HL-60 (cell line): ENCODE data around the gene ADIG.

ENCODE experiments used
- POLR2AphosphoS5 ChIP-seq: IDR thresholded peaks from 2 replicates; pipeline ENCODE4 v1.6.1; 2012; ENCODE audit warnings: low read depth
- TF ChIP-seq, protein P1 (sequence below): IDR thresholded peaks from one replicate; pipeline ENCODE4 v1.5.1; 2011; ENCODE audit warnings: low read length, control low read depth, inconsistent platforms; ENCODE audit not compliant: insufficient read depth

DNA sequence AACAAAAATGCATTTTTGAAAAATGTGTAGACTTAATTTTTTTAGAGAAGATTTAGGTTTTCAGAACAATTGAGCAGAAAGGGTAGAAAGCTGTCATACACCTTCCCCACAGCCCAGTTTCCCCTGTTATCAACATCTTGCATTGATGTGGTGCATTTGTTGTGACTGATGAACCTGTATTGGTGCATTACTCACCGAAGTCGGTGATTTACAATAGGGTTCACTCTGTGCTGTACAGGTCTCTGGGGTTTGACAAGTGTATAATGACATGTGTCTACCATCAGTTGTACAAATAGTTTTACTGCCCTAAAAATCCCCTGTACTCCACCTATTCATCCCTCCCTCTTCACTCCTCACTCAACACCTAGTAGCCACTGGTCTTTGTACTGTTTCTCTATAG, 23.8 kb upstream of the ADIG start:
- TF ChIP-seq, protein P1, sequence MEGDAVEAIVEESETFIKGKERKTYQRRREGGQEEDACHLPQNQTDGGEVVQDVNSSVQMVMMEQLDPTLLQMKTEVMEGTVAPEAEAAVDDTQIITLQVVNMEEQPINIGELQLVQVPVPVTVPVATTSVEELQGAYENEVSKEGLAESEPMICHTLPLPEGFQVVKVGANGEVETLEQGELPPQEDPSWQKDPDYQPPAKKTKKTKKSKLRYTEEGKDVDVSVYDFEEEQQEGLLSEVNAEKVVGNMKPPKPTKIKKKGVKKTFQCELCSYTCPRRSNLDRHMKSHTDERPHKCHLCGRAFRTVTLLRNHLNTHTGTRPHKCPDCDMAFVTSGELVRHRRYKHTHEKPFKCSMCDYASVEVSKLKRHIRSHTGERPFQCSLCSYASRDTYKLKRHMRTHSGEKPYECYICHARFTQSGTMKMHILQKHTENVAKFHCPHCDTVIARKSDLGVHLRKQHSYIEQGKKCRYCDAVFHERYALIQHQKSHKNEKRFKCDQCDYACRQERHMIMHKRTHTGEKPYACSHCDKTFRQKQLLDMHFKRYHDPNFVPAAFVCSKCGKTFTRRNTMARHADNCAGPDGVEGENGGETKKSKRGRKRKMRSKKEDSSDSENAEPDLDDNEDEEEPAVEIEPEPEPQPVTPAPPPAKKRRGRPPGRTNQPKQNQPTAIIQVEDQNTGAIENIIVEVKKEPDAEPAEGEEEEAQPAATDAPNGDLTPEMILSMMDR: no peak
- no peak for TF ChIP-seq POLR2AphosphoS5
